Measurements from ENCODE around the gene ZFP62. TPM values are rescaled to one million over a fixed set of nuclear protein-coding genes. Genes with fewer than 3 reads are reported as not detected.

The ZFP62 gene
- total and polyA plus RNA-seq, 2 of the 4 experiments (the other 2 are of a cell fraction) = 8.2 to 20.3 TPM

- TF ChIP-seq MXI1 (IDR thresholded peaks at IDR 0.05; ENCODE audit: borderline replicate concordance, low read depth, low read length) = 0 out of 2 replicates have a peak, but pooled peaks have one; percentile 13
Observed at GRCh38 chr5:180860887-180861822, at the start of gene ZFP62 (continued).

GRCh38 chr5:180910735-180911134 lies 49.7 kb upstream of the ZFP62 start:
- no peak overlapping the region for H3K14ac ChIP-seq (replicated peaks; ENCODE audit: low read depth, low read length)
- H3K36me3 ChIP-seq (ENCODE audit: control insufficient read depth, insufficient read depth, low read length) = no peaks in the 10 kb centered on the region
- POLR2A ChIA-PET (ENCODE audit: unreplicated experiment) = no interaction called here
- no peak overlapping the region for H2BK120ac ChIP-seq (ENCODE audit: low read depth, low read length)
- no peak overlapping the region for H4K91ac ChIP-seq (ENCODE audit: insufficient read depth, low read depth, low read length)
- no peak overlapping the region for H3K18ac ChIP-seq (ENCODE audit: low read depth, low read length)
- H4K8ac ChIP-seq (ENCODE audit: low read depth in 2 of 2, low read length in 2 of 2) = no peak overlapping the region
- H2BK20ac ChIP-seq (ENCODE audit: low read depth, low read length) = no peak overlapping the region
- no peak overlapping the region for H3K4me2 ChIP-seq (ENCODE audit: low read depth, low read length)
- in situ Hi-C loops (cut with MboI; ENCODE audit: low sequenced_read_pairs) (no loop called here), intact Hi-C loops (cut with micrococcal nuclease) (no loop called here), dilution Hi-C loops (cut with HindIII; ENCODE audit: low sequenced_read_pairs, unreplicated experiment) (no loop called here)
- DNase-seq = no peak
- TF ChIP-seq SMC3 (IDR thresholded peaks at IDR 0.05; ENCODE audit: low read depth, low read length) = no peak
- no peak for TF ChIP-seq ELK1 (IDR thresholded peaks at IDR 0.05; ENCODE audit: borderline replicate concordance, low read depth, low read length)
- no peak for TF ChIP-seq FOS (IDR thresholded peaks at IDR 0.05; ENCODE audit: low read depth, low read length)
- TF ChIP-seq CHD1 (IDR thresholded peaks at IDR 0.05; ENCODE audit: low read depth, low read length) = no peak
- TF ChIP-seq CEBPB (IDR thresholded peaks at IDR 0.05; ENCODE audit: low read depth, low read length) = no peak
- no peak for TF ChIP-seq RCOR1 (IDR thresholded peaks at IDR 0.05; ENCODE audit: insufficient replicate concordance, low read length)
- no peak for TF ChIP-seq POLR2A (IDR thresholded peaks at IDR 0.05; ENCODE audit: low read depth, low read length)
- TF ChIP-seq MAZ (IDR thresholded peaks at IDR 0.05; ENCODE audit: borderline replicate concordance, low read depth, low read length) = no peak
- TF ChIP-seq BHLHE40 (IDR thresholded peaks at IDR 0.05; ENCODE audit: low read depth, low read length) = no peak
- TF ChIP-seq CTCF (conservative IDR thresholded peaks at IDR 0.05; ENCODE audit: low read depth, low read length) = no peak
- no peaks in the 10 kb centered on the region for H3K9me1 ChIP-seq (ENCODE audit: insufficient read depth, low read length)
- H4K5ac ChIP-seq (ENCODE audit: low read depth, low read length) = no peak overlapping the region
- 60% methylated on average over 4 of the region's 5 CpGs; no CpG with 5 or more reads in 1 of the 2 experiments for whole genome bisulfite sequencing, 2 experiments (ENCODE audit: extremely low coverage in 2 of 2, insufficient read length in 1 of 2)
- no peaks in the 10 kb centered on the region for H3K4me1 ChIP-seq (ENCODE audit: control insufficient read depth, insufficient read depth, low read length)
- no peaks in the 10 kb centered on the region for H4K20me1 ChIP-seq (ENCODE audit: insufficient read depth, low read length)
- no peak overlapping the region for H3K56ac ChIP-seq (ENCODE audit: extremely low read depth, insufficient read depth, low read length)
- CTCF ChIA-PET = interaction anchor here (0.7 kb wide), 1 partner anchor 247 kb away, joined by 5 read pairs; no protein-coding TSS in a partner anchor
- H3K79me1 ChIP-seq (ENCODE audit: low read depth in 1 of 2, low read length in 2 of 2) = no peaks in the 10 kb centered on the region
- no TSS peak for BruUV-seq (replicated peaks)
- no peak overlapping the region for H2AFZ ChIP-seq (replicated peaks; ENCODE audit: low read length, poor library complexity)
- no peak overlapping the region for H2AK9ac ChIP-seq (replicated peaks; ENCODE audit: low read depth, low read length, poor library complexity)
- H3K27ac ChIP-seq (ENCODE audit: insufficient read depth, low read length) = no peak overlapping the region
- no peaks in the 10 kb centered on the region for H3K27me3 ChIP-seq (ENCODE audit: control insufficient read depth, insufficient read depth, low read length)
- peaks cover 7% of the 10 kb centered on the region for H3K9me3 ChIP-seq (ENCODE audit: control insufficient read depth, insufficient read depth, low read length)
- ATAC-seq (ENCODE audit: low read depth) = no peak
- no peak overlapping the region for H2AK5ac ChIP-seq (ENCODE audit: low read depth, low read length)
- H3K23ac ChIP-seq (ENCODE audit: low read depth, low read length) = no peak overlapping the region
- no peak overlapping the region for H3K9ac ChIP-seq (ENCODE audit: low read depth, low read length)
- no peak overlapping the region for H2BK15ac ChIP-seq (ENCODE audit: low read depth, low read length)
- no peak overlapping the region for H3K4me3 ChIP-seq (ENCODE audit: insufficient read depth, low read depth, low read length)
- H2BK5ac ChIP-seq (ENCODE audit: low read depth, low read length, poor library complexity, severe bottlenecking) = no peak overlapping the region
- no peak overlapping the region for H3K4ac ChIP-seq (ENCODE audit: low read depth, low read length)

Measured in IMR-90 (cell line).